ENCODE results near the gene SHROOM3. TPM values are rescaled to one million over a fixed set of nuclear protein-coding genes. Genes with fewer than 3 reads are reported as not detected.
A peak's percentile ranks its signal among the peaks of the same experiment; 100 is the strongest.

SHROOM3 gene
- total RNA-seq, 6 experiments from 2014 or later, result 15.2 to 35.8 (median 29.9) TPM

- WGBS (ENCODE audit: insufficient coverage, low coverage, low lambda C conversion rate, missing lambda C conversion rate), result 50% methylated on average over 9 of the region's 9 CpGs
- DNase-seq (no peak), ATAC-seq (peak in 2 of 4 donors; percentile 28 to 34)
- H3K36me3 ChIP-seq, result no peaks in the 10 kb centered on the region
- no peaks in the 10 kb centered on the region for H3K27me3 ChIP-seq
- H3K4me3 ChIP-seq, result no peak overlapping the region
- no peak for TF ChIP-seq CTCF (IDR thresholded peaks at IDR 0.05)
- H3K27ac ChIP-seq, result no peak overlapping the region
- H3K9me3 ChIP-seq, result no peaks in the 10 kb centered on the region
- intact Hi-C loops (cut with DNase I), result no loop called here
- no peaks in the 10 kb centered on the region for H3K4me1 ChIP-seq
Observed at GRCh38 chr4:76624241-76624681, 189.2 kb downstream of the SHROOM3 start.

- ATAC-seq (no peak), DNase-seq (no peak)
- intact Hi-C loops (cut with DNase I), result no loop called here
- no peaks in the 10 kb centered on the region for H3K36me3 ChIP-seq
- TF ChIP-seq POLR2A (IDR thresholded peaks at IDR 0.05) (no peak), CTCF (IDR thresholded peaks at IDR 0.05) (no peak)
- no peak overlapping the region for H3K4me3 ChIP-seq
- H3K27me3 ChIP-seq, result no peaks in the 10 kb centered on the region
- H3K9me3 ChIP-seq, result no peaks in the 10 kb centered on the region
- WGBS (ENCODE audit: insufficient coverage, low coverage, low lambda C conversion rate, missing lambda C conversion rate), result 69% methylated on average over 3 of the region's 3 CpGs
- H3K4me1 ChIP-seq, result no peaks in the 10 kb centered on the region
- H3K27ac ChIP-seq, result no peak overlapping the region
Observed at GRCh38 chr4:76624931-76625715, 190.1 kb downstream of the SHROOM3 start.

GRCh38 chr4:76626686-76627465, 191.8 kb downstream of the SHROOM3 start:
- no peaks in the 10 kb centered on the region for H3K9me3 ChIP-seq
- H3K27me3 ChIP-seq, result no peaks in the 10 kb centered on the region
- H3K4me1 ChIP-seq, result no peaks in the 10 kb centered on the region
- 76% methylated on average over 5 of the region's 5 CpGs for WGBS (ENCODE audit: insufficient coverage, low coverage, low lambda C conversion rate, missing lambda C conversion rate)
- H3K36me3 ChIP-seq, result no peaks in the 10 kb centered on the region
- no peak for ATAC-seq
- no peak overlapping the region for H3K4me3 ChIP-seq
- TF ChIP-seq CTCF (IDR thresholded peaks at IDR 0.05) (peak in 3 of 4 donors; percentile 7 to 30 (median 18)), POLR2A (IDR thresholded peaks at IDR 0.05) (no peak)
- no peak for DNase-seq
- intact Hi-C loops (cut with DNase I), result no loop called here
- H3K27ac ChIP-seq, result no peak overlapping the region

- DNase-seq (no peak), ATAC-seq (no peak)
- Histone ChIP-seq H3K9me3 (no peaks in the 10 kb centered on the region), H3K4me3 (no peak overlapping the region), H3K27ac (no peak overlapping the region), H3K4me1 (no peaks in the 10 kb centered on the region), H3K36me3 (no peaks in the 10 kb centered on the region), H3K27me3 (no peaks in the 10 kb centered on the region)
- intact Hi-C loops (cut with DNase I), result no loop called here
- 54% methylated on average over 1 of the region's 1 CpG for WGBS (ENCODE audit: insufficient coverage, low coverage, low lambda C conversion rate, missing lambda C conversion rate)
- no peak for TF ChIP-seq POLR2A (IDR thresholded peaks at IDR 0.05)
- TF ChIP-seq CTCF (IDR thresholded peaks at IDR 0.05), result no peak
Observed at GRCh38 chr4:76628251-76628650, 193.2 kb downstream of the SHROOM3 start.
